Mucosa of descending colon (tissue), 3 donors: ENCODE results near the gene LKAAEAR1. TPM values are rescaled to one million over a fixed set of nuclear protein-coding genes. Genes with fewer than 3 reads are reported as not detected.

Experiments
- ATAC-seq: fragments of 200-7000 bp; cut with Tn5 transposase; one replicate; pipeline ENCODE4 v1.9.1; 2020; ENCODE audit warnings: mild to moderate bottlenecking, moderate library complexity
- DNase-seq, 3 donors: peaks; one replicate each; pipeline ENCODE4 v3.0.0-alpha.2; 2020
- H3K36me3 ChIP-seq: fragments of 200-600 bp; one replicate; pipeline ENCODE4 v1.8.0; 2021; ENCODE audit warnings: low read depth, mild to moderate bottlenecking
- H3K4me1 ChIP-seq: fragments of 200-600 bp; one replicate; pipeline ENCODE4 v1.8.0; 2021; ENCODE audit warnings: low read depth, mild to moderate bottlenecking
- H3K4me3 ChIP-seq: fragments of 200-600 bp; one replicate; pipeline ENCODE4 v1.8.0; 2021; ENCODE audit warnings: mild to moderate bottlenecking
- H3K9me3 ChIP-seq: fragments of 200-600 bp; one replicate; pipeline ENCODE4 v1.8.0; 2021; ENCODE audit warnings: mild to moderate bottlenecking
- CTCF ChIP-seq: fragments of 200-600 bp; IDR thresholded peaks from one replicate; pipeline ENCODE4 v1.8.0; 2022; ENCODE audit warnings: antibody characterized with exemption, mild to moderate bottlenecking
- intact Hi-C, 2 donors: fragments of 100-400 bp; cut with DNase I in 1 of 2; cut with micrococcal nuclease in 1 of 2; formaldehyde crosslinking; loops; one replicate each; pipeline versions ENCODE4 v1.11.0 to v1.11.1; 2022; cut with DNase I, micrococcal nuclease
- total RNA-seq, 3 donors: library from RNA; stranded (reverse); fragmentation: NEBNext Ultra II Directional in 2 of 3; extraction: Animal tissue kit (Norgen Biotek cat#: 25700) in 2 of 3; gene quantifications; one replicate each; pipeline versions ENCODE4 v1.2.1 to v1.2.4, GENCODE V29; 2021 to 2023
- donor health status: DM: no; HTN: no; CAD: no; lungs with moderate emphysema.
- donor health status: DM: no; HTN: no; CAD: no.
- donor health status: DM: no; HTN: yes; CAD: no.

Gene LKAAEAR1
- total RNA-seq, 3 donors from 2014 or later: not detected

- TF ChIP-seq CTCF: no peak
- DNase-seq (no peak), ATAC-seq (no peak)
- no peaks in the 10 kb centered on the region for H3K36me3 ChIP-seq
- H3K4me3 ChIP-seq: no peak overlapping the region
- H3K4me1 ChIP-seq: no peaks in the 10 kb centered on the region
- no peaks in the 10 kb centered on the region for H3K9me3 ChIP-seq
- intact Hi-C loops: no loop called here
Observed at GRCh38 chr20:64115171-64115911, 31.1 kb upstream of the LKAAEAR1 start.

- intact Hi-C loops: no loop called here
- ATAC-seq (no peak), DNase-seq (no peak)
- Histone ChIP-seq H3K9me3 (no peaks in the 10 kb centered on the region), H3K4me3 (no peak overlapping the region), H3K36me3 (no peaks in the 10 kb centered on the region), H3K4me1 (no peaks in the 10 kb centered on the region)
- TF ChIP-seq CTCF: no peak
Observed at GRCh38 chr20:64114356-64114971, 30.3 kb upstream of the LKAAEAR1 start.

GRCh38 chr20:64113796-64114355, 29.7 kb upstream of the LKAAEAR1 start:
- DNase-seq (no peak), ATAC-seq (no peak)
- no peak for TF ChIP-seq CTCF
- no peaks in the 10 kb centered on the region for H3K9me3 ChIP-seq
- no peaks in the 10 kb centered on the region for H3K36me3 ChIP-seq
- H3K4me1 ChIP-seq: no peaks in the 10 kb centered on the region
- intact Hi-C loops: no loop called here
- no peak overlapping the region for H3K4me3 ChIP-seq

GRCh38 chr20:64113444-64113775, 29.2 kb upstream of the LKAAEAR1 start:
- H3K36me3 ChIP-seq: no peaks in the 10 kb centered on the region
- no peak for DNase-seq
- intact Hi-C loops: no loop called here

More at GRCh38 chr20:64113444-64113775, 29.2 kb upstream of the LKAAEAR1 start:
- no peaks in the 10 kb centered on the region for H3K9me3 ChIP-seq
- H3K4me3 ChIP-seq: no peak overlapping the region
- H3K4me1 ChIP-seq: no peaks in the 10 kb centered on the region
- TF ChIP-seq CTCF: no peak
- no peak for ATAC-seq
